HEK293 (cell line): ENCODE results near the gene STUB1.
"Not testable (repeated sequence)": the region's sequence is repeated elsewhere in the genome, so short reads cannot be mapped to it uniquely, and the experiment has no call there.

ENCODE experiments used
- CTCF ChIA-PET: fragments of 350-600 bp; formaldehyde crosslinking; extraction: SDS; loops from one replicate; lab custom pipeline; 2021; ENCODE audit warnings: antibody characterized with exemption; lab: Yijun Ruan, JAX
- POLR2A ChIA-PET: fragments of 300-600 bp; formaldehyde crosslinking; extraction: SDS; loops from one replicate; lab custom pipeline; 2020; ENCODE audit warnings: antibody characterized with exemption, inconsistent platforms; lab: Yijun Ruan, JAX
- H3K27ac ChIP-seq: fragments of 200-500 bp; sonication (Bioruptor generic); 2 replicates; pipeline ENCODE4 v1.5.1; 2014; ENCODE audit warnings: low read depth, low read length, control low read depth, inconsistent platforms; ENCODE audit errors: extremely low read depth
- H3K36me3 ChIP-seq, 2 experiments: fragments of 200-500 bp in 1 of 2; sonication (Bioruptor generic) in 1 of 2; 1 replicate in 1 of 2; 2 replicates in 1 of 2; pipeline ENCODE4 v1.5.1; 2014 to 2017; ENCODE audit warnings: inconsistent platforms in 2 of 2, low read length in 2 of 2; ENCODE audit not compliant: control insufficient read depth in 2 of 2, insufficient read depth in 1 of 2
- H3K4me1 ChIP-seq: fragments of 200-500 bp; sonication (Bioruptor generic); 2 replicates; pipeline ENCODE4 v1.5.1; 2014; ENCODE audit warnings: mild to moderate bottlenecking, low read length, inconsistent platforms; ENCODE audit not compliant: control insufficient read depth, insufficient read depth
- H3K4me3 ChIP-seq: 2 replicates; pipeline ENCODE4 v1.5.1; 2011; ENCODE audit warnings: low read depth, mild to moderate bottlenecking, control low read depth, low read length, moderate library complexity
- H3K9me3 ChIP-seq: fragments of 200-500 bp; sonication (Bioruptor generic); 2 replicates; pipeline ENCODE4 v1.5.1; 2014; ENCODE audit warnings: low read depth, low read length, inconsistent platforms; ENCODE audit not compliant: control insufficient read depth, insufficient read depth
- BCL11A ChIP-seq: fragments of 450-650 bp; formaldehyde crosslinking; IDR thresholded peaks from 2 replicates; pipeline ENCODE4 v1.5.1; 2016; ENCODE audit warnings: low read depth, missing biosample characterization, missing genetic modification characterization
- BCL11B ChIP-seq: fragments of 450-650 bp; formaldehyde crosslinking; IDR thresholded peaks from 2 replicates; pipeline ENCODE4 v1.5.1; 2016; ENCODE audit warnings: low read depth, missing biosample characterization, missing genetic modification characterization
- GLI4 ChIP-seq: fragments of 450-650 bp; formaldehyde crosslinking; IDR thresholded peaks from 2 replicates; pipeline ENCODE4 v1.5.1; 2016; ENCODE audit warnings: missing biosample characterization, missing genetic modification characterization
- KLF1 ChIP-seq: fragments of 450-650 bp; formaldehyde crosslinking; IDR thresholded peaks from 2 replicates; pipeline ENCODE4 v1.5.1; 2016; ENCODE audit warnings: missing biosample characterization, missing genetic modification characterization
- KLF16 ChIP-seq: fragments of 450-650 bp; formaldehyde crosslinking; IDR thresholded peaks from 2 replicates; pipeline ENCODE4 v1.5.1; 2017; ENCODE audit warnings: missing biosample characterization, missing genetic modification characterization
- SCRT2 ChIP-seq: fragments of 450-650 bp; formaldehyde crosslinking; IDR thresholded peaks from 2 replicates; pipeline ENCODE4 v1.5.1; 2016; ENCODE audit warnings: missing biosample characterization, missing genetic modification characterization
- SP7 ChIP-seq: fragments of 450-650 bp; formaldehyde crosslinking; IDR thresholded peaks from 2 replicates; pipeline ENCODE4 v1.5.1; 2016; ENCODE audit warnings: missing biosample characterization, missing genetic modification characterization
- WT1 ChIP-seq: fragments of 450-650 bp; formaldehyde crosslinking; IDR thresholded peaks from 2 replicates; pipeline ENCODE4 v1.5.1; 2016; ENCODE audit warnings: missing biosample characterization, missing genetic modification characterization
- ZBTB21 ChIP-seq: fragments of 450-650 bp; formaldehyde crosslinking; IDR thresholded peaks from 2 replicates; pipeline ENCODE4 v1.5.1; 2017; ENCODE audit warnings: missing biosample characterization, missing genetic modification characterization
- ZBTB48 ChIP-seq: fragments of 450-650 bp; formaldehyde crosslinking; IDR thresholded peaks from 2 replicates; pipeline ENCODE4 v1.5.1; 2016; ENCODE audit warnings: missing biosample characterization, missing genetic modification characterization
- ZFP69B ChIP-seq: fragments of 450-650 bp; formaldehyde crosslinking; IDR thresholded peaks from 2 replicates; pipeline ENCODE4 v1.5.1; 2016; ENCODE audit warnings: missing biosample characterization, missing genetic modification characterization
- ZNF138 ChIP-seq: fragments of 450-650 bp; formaldehyde crosslinking; IDR thresholded peaks from 2 replicates; pipeline ENCODE4 v1.5.1; 2016; ENCODE audit warnings: missing biosample characterization, missing genetic modification characterization, borderline replicate concordance
- ZNF2 ChIP-seq: fragments of 450-650 bp; formaldehyde crosslinking; IDR thresholded peaks from 2 replicates; pipeline ENCODE4 v1.5.1; 2016; ENCODE audit warnings: missing biosample characterization, missing genetic modification characterization
- ZNF23 ChIP-seq: fragments of 450-650 bp; formaldehyde crosslinking; IDR thresholded peaks from 2 replicates; pipeline ENCODE4 v1.5.1; 2016; ENCODE audit warnings: missing biosample characterization, missing genetic modification characterization, borderline replicate concordance
- ZNF366 ChIP-seq: fragments of 450-650 bp; formaldehyde crosslinking; conservative IDR thresholded peaks from 2 replicates; pipeline ENCODE4 v1.5.1; 2016; ENCODE audit warnings: missing biosample characterization, missing genetic modification characterization
- ZNF394 ChIP-seq: fragments of 450-650 bp; formaldehyde crosslinking; IDR thresholded peaks from 2 replicates; pipeline ENCODE4 v1.5.1; 2016; ENCODE audit warnings: missing biosample characterization, missing genetic modification characterization, mild to moderate bottlenecking, moderate library complexity, borderline replicate concordance
- ZNF423 ChIP-seq: fragments of 450-650 bp; formaldehyde crosslinking; IDR thresholded peaks from 2 replicates; pipeline ENCODE4 v1.5.1; 2016; ENCODE audit warnings: missing biosample characterization, missing genetic modification characterization
- ZNF530 ChIP-seq: fragments of 450-650 bp; formaldehyde crosslinking; IDR thresholded peaks from 2 replicates; pipeline ENCODE4 v1.5.1; 2016; ENCODE audit warnings: low read depth, missing biosample characterization, missing genetic modification characterization
- ZNF560 ChIP-seq: fragments of 450-650 bp; formaldehyde crosslinking; IDR thresholded peaks from 2 replicates; pipeline ENCODE4 v1.5.1; 2017; ENCODE audit warnings: missing biosample characterization, missing genetic modification characterization, borderline replicate concordance
- ZNF623 ChIP-seq: fragments of 450-650 bp; formaldehyde crosslinking; IDR thresholded peaks from 2 replicates; pipeline ENCODE4 v1.5.1; 2016; ENCODE audit warnings: missing biosample characterization, missing genetic modification characterization
- ZNF639 ChIP-seq: fragments of 450-650 bp; formaldehyde crosslinking; IDR thresholded peaks from 2 replicates; pipeline ENCODE4 v1.5.1; 2016; ENCODE audit warnings: missing biosample characterization, missing genetic modification characterization
- ZNF654 ChIP-seq: fragments of 450-650 bp; formaldehyde crosslinking; IDR thresholded peaks from 2 replicates; pipeline ENCODE4 v1.5.1; 2016; ENCODE audit warnings: low read depth, missing biosample characterization, missing genetic modification characterization
- ZNF76 ChIP-seq: fragments of 450-650 bp; formaldehyde crosslinking; IDR thresholded peaks from 2 replicates; pipeline ENCODE4; 2016; ENCODE audit warnings: low read depth, missing biosample characterization, missing genetic modification characterization, borderline replicate concordance
- ZSCAN16 ChIP-seq: fragments of 450-650 bp; formaldehyde crosslinking; IDR thresholded peaks from 2 replicates; pipeline ENCODE4 v1.5.1; 2016; ENCODE audit warnings: missing biosample characterization, missing genetic modification characterization
- ZSCAN30 ChIP-seq: fragments of 450-650 bp; IDR thresholded peaks from 2 replicates; pipeline ENCODE4 v1.5.1; 2018; ENCODE audit warnings: missing biosample characterization, mild to moderate bottlenecking, missing genetic modification characterization, moderate library complexity
- ZXDB ChIP-seq: fragments of 450-650 bp; formaldehyde crosslinking; IDR thresholded peaks from 2 replicates; pipeline ENCODE4 v1.5.1; 2016; ENCODE audit warnings: missing biosample characterization, missing genetic modification characterization
- TF ChIP-seq, protein P1 (sequence below): fragments of 450-650 bp; formaldehyde crosslinking; IDR thresholded peaks from 2 replicates; pipeline ENCODE4 v1.5.1; 2016; ENCODE audit warnings: missing biosample characterization, missing genetic modification characterization
- TF ChIP-seq, protein P2 (sequence below): fragments of 450-650 bp; formaldehyde crosslinking; IDR thresholded peaks from 2 replicates; pipeline ENCODE4 v1.5.1; 2016; ENCODE audit warnings: missing biosample characterization, missing genetic modification characterization
- TF ChIP-seq, protein P3 (sequence below): fragments of 450-650 bp; formaldehyde crosslinking; IDR thresholded peaks from 2 replicates; pipeline ENCODE4 v1.5.1; 2016; ENCODE audit warnings: missing biosample characterization, missing genetic modification characterization

The STUB1 gene

DNA sequence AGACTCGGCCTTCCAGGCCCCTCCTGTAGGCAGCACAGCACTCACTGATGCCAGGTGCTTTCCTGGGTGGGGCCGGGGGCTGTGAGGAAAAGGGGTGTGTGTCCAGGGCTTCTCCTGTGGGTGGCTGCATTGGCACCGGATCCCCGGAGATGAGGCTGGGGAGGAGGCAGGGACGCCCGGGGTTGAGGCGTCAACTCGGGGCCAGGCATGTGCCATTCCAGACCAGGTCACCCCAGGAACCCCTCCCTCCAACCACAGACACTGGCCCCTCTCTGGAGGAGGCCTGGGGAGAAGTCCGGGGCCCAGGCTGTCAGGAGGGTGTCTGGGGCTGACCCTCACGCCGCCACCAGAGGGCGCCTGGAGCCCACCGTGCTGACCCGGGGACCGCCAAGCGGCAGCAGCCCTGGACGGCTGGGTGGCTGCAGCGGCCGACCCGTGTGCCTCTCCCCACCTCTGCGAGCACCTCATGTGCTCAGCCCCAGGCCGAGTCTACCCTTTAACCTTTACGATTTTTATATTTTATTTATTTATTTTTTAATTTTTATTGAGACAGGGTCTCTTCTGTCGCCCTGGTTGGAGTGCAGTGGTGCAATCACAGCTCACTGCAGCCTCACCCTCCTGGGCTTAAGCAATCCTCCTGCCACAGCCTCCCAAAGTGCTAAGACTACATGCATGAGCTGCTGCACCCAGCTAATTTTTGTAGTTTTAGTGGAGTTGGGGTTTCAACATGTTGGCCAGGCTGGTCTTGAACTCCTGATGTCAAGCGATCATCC is 31.5 kb downstream of the STUB1 start (continued):
- TF ChIP-seq ZNF560 (tag by site-specific recombination) (no peak), WT1 (no peak), ZSCAN30 (tag by site-specific recombination) (peak; percentile 48; the same call in 1 of the 2 replicates), GLI4 (no peak), ZNF423 (tag by site-specific recombination) (no peak), ZNF623 (tag by site-specific recombination) (no peak), ZNF138 (tag by site-specific recombination) (no peak), SP7 (tag by site-specific recombination) (peak; percentile 10; the same call in 1 of the 2 replicates), ZNF2 (tag by site-specific recombination) (0 out of 2 replicates have a peak, but pooled peaks have one; percentile 43), ZNF530 (no peak), ZSCAN16 (tag by site-specific recombination) (no peak), ZNF23 (tag by site-specific recombination) (no peak), KLF16 (0 out of 2 replicates have a peak, but pooled peaks have one; percentile 25)

GRCh38 chr16:712740-713250 is 32.6 kb downstream of the STUB1 start:
- ChIA-PET CTCF (interaction anchor here (0.6 to 5.7 kb wide), 27 partner anchors 7 to 646 kb away, joined by 3 to 119 read pairs (median 5); partner anchors contain the start of genes ANTKMT, CCDC78, CHTF18 and CIAO3), POLR2A (interaction anchor here (0.6 to 2.5 kb wide), 7 partner anchors 8 to 92 kb away, joined by 3 to 12 read pairs (median 3); partner anchors contain the start of genes ANTKMT, CHTF18, CIAO3 and RPUSD1)
- not testable (repeated sequence) for H3K27ac ChIP-seq, H3K36me3 ChIP-seq, H3K9me3 ChIP-seq, H3K4me3 ChIP-seq
- H3K4me1 ChIP-seq, result peaks cover 11% of the 10 kb centered on the region
- peak; percentile 97 for TF ChIP-seq ZNF2 (tag by site-specific recombination)
- TF ChIP-seq ZNF366 (tag by site-specific recombination), result peak; percentile 91
- TF ChIP-seq, protein P1, sequence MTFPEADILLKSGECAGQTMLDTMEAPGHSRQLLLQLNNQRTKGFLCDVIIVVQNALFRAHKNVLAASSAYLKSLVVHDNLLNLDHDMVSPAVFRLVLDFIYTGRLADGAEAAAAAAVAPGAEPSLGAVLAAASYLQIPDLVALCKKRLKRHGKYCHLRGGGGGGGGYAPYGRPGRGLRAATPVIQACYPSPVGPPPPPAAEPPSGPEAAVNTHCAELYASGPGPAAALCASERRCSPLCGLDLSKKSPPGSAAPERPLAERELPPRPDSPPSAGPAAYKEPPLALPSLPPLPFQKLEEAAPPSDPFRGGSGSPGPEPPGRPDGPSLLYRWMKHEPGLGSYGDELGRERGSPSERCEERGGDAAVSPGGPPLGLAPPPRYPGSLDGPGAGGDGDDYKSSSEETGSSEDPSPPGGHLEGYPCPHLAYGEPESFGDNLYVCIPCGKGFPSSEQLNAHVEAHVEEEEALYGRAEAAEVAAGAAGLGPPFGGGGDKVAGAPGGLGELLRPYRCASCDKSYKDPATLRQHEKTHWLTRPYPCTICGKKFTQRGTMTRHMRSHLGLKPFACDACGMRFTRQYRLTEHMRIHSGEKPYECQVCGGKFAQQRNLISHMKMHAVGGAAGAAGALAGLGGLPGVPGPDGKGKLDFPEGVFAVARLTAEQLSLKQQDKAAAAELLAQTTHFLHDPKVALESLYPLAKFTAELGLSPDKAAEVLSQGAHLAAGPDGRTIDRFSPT (tag by site-specific recombination), result peak; percentile 74; the same call in 1 of the 2 replicates
- TF ChIP-seq ZNF654 (tag by site-specific recombination), result peak; percentile 55
- TF ChIP-seq, protein P2, sequence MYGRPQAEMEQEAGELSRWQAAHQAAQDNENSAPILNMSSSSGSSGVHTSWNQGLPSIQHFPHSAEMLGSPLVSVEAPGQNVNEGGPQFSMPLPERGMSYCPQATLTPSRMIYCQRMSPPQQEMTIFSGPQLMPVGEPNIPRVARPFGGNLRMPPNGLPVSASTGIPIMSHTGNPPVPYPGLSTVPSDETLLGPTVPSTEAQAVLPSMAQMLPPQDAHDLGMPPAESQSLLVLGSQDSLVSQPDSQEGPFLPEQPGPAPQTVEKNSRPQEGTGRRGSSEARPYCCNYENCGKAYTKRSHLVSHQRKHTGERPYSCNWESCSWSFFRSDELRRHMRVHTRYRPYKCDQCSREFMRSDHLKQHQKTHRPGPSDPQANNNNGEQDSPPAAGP (tag by site-specific recombination), result peak; percentile 78; the same call in 1 of the 2 replicates
- TF ChIP-seq, protein P3, sequence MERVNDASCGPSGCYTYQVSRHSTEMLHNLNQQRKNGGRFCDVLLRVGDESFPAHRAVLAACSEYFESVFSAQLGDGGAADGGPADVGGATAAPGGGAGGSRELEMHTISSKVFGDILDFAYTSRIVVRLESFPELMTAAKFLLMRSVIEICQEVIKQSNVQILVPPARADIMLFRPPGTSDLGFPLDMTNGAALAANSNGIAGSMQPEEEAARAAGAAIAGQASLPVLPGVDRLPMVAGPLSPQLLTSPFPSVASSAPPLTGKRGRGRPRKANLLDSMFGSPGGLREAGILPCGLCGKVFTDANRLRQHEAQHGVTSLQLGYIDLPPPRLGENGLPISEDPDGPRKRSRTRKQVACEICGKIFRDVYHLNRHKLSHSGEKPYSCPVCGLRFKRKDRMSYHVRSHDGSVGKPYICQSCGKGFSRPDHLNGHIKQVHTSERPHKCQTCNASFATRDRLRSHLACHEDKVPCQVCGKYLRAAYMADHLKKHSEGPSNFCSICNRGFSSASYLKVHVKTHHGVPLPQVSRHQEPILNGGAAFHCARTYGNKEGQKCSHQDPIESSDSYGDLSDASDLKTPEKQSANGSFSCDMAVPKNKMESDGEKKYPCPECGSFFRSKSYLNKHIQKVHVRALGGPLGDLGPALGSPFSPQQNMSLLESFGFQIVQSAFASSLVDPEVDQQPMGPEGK (tag by site-specific recombination), result peak; percentile 83
- peak; percentile 67; the same call in 1 of the 2 replicates for TF ChIP-seq KLF1 (tag by site-specific recombination)
- peak; percentile 78; the same call in 1 of the 2 replicates for TF ChIP-seq BCL11A (tag by site-specific recombination)
- peak; percentile 65; the same call in 1 of the 2 replicates for TF ChIP-seq KLF16
- peak; percentile 78; the same call in 1 of the 2 replicates for TF ChIP-seq ZNF394 (tag by site-specific recombination)
- TF ChIP-seq BCL11B (tag by site-specific recombination), result 0 out of 2 replicates have a peak, but pooled peaks have one; percentile 78
- TF ChIP-seq ZNF639 (tag by site-specific recombination), result peak; percentile 74; the same call in 1 of the 2 replicates
- peak; percentile 64; the same call in 1 of the 2 replicates for TF ChIP-seq ZXDB (tag by site-specific recombination)
- peak; percentile 79; the same call in 1 of the 2 replicates for TF ChIP-seq ZBTB48
- TF ChIP-seq SCRT2 (tag by site-specific recombination), result peak; percentile 58
- TF ChIP-seq ZBTB21 (tag by site-specific recombination), result 0 out of 2 replicates have a peak, but pooled peaks have one; percentile 19
- 0 out of 2 replicates have a peak, but pooled peaks have one; percentile 35 for TF ChIP-seq ZNF76
- peak; percentile 71 for TF ChIP-seq ZFP69B (tag by site-specific recombination)
- peak; percentile 84 for TF ChIP-seq SP7 (tag by site-specific recombination)
